Neural cell (in vitro differentiated cells): ENCODE data around the gene SERPINB1. TPM values are rescaled to one million over a fixed set of nuclear protein-coding genes. Genes with fewer than 3 reads are reported as not detected.

Experiments
- H2AFZ ChIP-seq: fragments of 200-600, 300-800 bp; sonication (generic), shearing (Covaris generic); 2 replicates; pipeline ENCODE4 v1.6.0; 2014; ENCODE audit warnings: low read depth, mild to moderate bottlenecking, antibody characterized with exemption, low read length, moderate library complexity
- H3F3A ChIP-seq: fragments of 200-600 bp; shearing (Covaris generic); 2 replicates; pipeline ENCODE4 v1.6.1; 2016; ENCODE audit warnings: mild to moderate bottlenecking, moderate library complexity, mixed read lengths, antibody characterized with exemption, low read length; ENCODE audit not compliant: insufficient read depth, poor library complexity, severe bottlenecking
- H3K27ac ChIP-seq: fragments of 200-600, 300-800 bp; sonication (generic), shearing (Covaris generic); 2 replicates; pipeline ENCODE4 v1.5.1; 2014; ENCODE audit warnings: mild to moderate bottlenecking, low read length, moderate library complexity
- H3K27me3 ChIP-seq: fragments of 300-800, 200-600 bp; sonication (generic), shearing (Covaris generic); 2 replicates; pipeline ENCODE4 v1.6.0; 2014; ENCODE audit warnings: mild to moderate bottlenecking, low read depth, low read length, moderate library complexity; ENCODE audit not compliant: insufficient read depth
- H3K36me3 ChIP-seq: fragments of 300-800, 200-600 bp; sonication (generic), shearing (Covaris generic); 2 replicates; pipeline ENCODE4 v1.5.1; 2014; ENCODE audit warnings: mild to moderate bottlenecking, antibody characterized with exemption, low read length, moderate library complexity; ENCODE audit not compliant: insufficient read depth
- H3K4me2 ChIP-seq: fragments of 300-800, 200-600 bp; sonication (generic), shearing (Covaris generic); 2 replicates; pipeline ENCODE4 v1.6.0; 2014; ENCODE audit warnings: mild to moderate bottlenecking, low read length
- H3K4me3 ChIP-seq: fragments of 300-800, 200-600 bp; sonication (generic), shearing (Covaris generic); 2 replicates; pipeline ENCODE4 v1.5.1; 2014; ENCODE audit warnings: mild to moderate bottlenecking, low read length, moderate library complexity
- H3K79me2 ChIP-seq: fragments of 200-600 bp; shearing (Covaris generic); replicated peaks from 2 replicates; pipeline ENCODE4 v1.6.0; 2014; ENCODE audit warnings: mild to moderate bottlenecking, low read length, moderate library complexity; ENCODE audit not compliant: insufficient read depth
- H3K9ac ChIP-seq: fragments of 300-800, 200-600 bp; sonication (generic), shearing (Covaris generic); 2 replicates; pipeline ENCODE4 v1.6.1; 2016; ENCODE audit warnings: mild to moderate bottlenecking, low read length, mixed read lengths
- H3K9me2 ChIP-seq: fragments of 200-600 bp; shearing (Covaris generic); 2 replicates; pipeline ENCODE4 v1.6.1; 2016; ENCODE audit warnings: mild to moderate bottlenecking, low read length, mixed read lengths; ENCODE audit not compliant: insufficient read depth
- H3K9me3 ChIP-seq: fragments of 200-600, 300-800 bp; sonication (generic), shearing (Covaris generic); 2 replicates; pipeline ENCODE4 v1.6.1; 2016; ENCODE audit warnings: mild to moderate bottlenecking, mixed run types, low read length, moderate library complexity, mixed read lengths
- H4K20me1 ChIP-seq: fragments of 200-600 bp; shearing (Covaris generic); 2 replicates; pipeline ENCODE4 v1.6.1; 2016; ENCODE audit warnings: mild to moderate bottlenecking, mixed run types; ENCODE audit not compliant: insufficient read depth
- CTCF ChIP-seq: fragments of 450-650 bp; IDR thresholded peaks from 2 replicates; pipeline ENCODE4 v1.5.1; 2014; ENCODE audit warnings: antibody characterized with exemption, mild to moderate bottlenecking, moderate library complexity; ENCODE audit not compliant: poor library complexity, severe bottlenecking
- EP300 ChIP-seq: fragments of 450-650 bp; conservative IDR thresholded peaks from 2 replicates; pipeline ENCODE4 v1.6.1; 2014; ENCODE audit warnings: antibody characterized with exemption, mild to moderate bottlenecking, moderate library complexity; ENCODE audit not compliant: poor library complexity, severe bottlenecking
- EZH2 ChIP-seq: fragments of 200-600, 300-800 bp; shearing (Covaris generic), sonication (generic); IDR thresholded peaks from 2 replicates; pipeline ENCODE4 v1.6.1; 2014; ENCODE audit warnings: antibody characterized with exemption, low read length, borderline replicate concordance, mild to moderate bottlenecking; ENCODE audit not compliant: insufficient read depth, poor library complexity, severe bottlenecking
- MXI1 ChIP-seq: fragments of 450-650 bp; conservative IDR thresholded peaks from 2 replicates; pipeline ENCODE4 v1.6.1; 2014; ENCODE audit warnings: antibody characterized with exemption, mild to moderate bottlenecking; ENCODE audit not compliant: poor library complexity, severe bottlenecking
- POLR2AphosphoS5 ChIP-seq: IDR thresholded peaks from 2 replicates; pipeline ENCODE4 v1.6.1; 2012
- RAD21 ChIP-seq: fragments of 450-650 bp; conservative IDR thresholded peaks from 2 replicates; pipeline ENCODE4 v1.6.1; 2014; ENCODE audit warnings: antibody characterized with exemption, mild to moderate bottlenecking, moderate library complexity
- REST ChIP-seq: IDR thresholded peaks from 2 replicates; pipeline ENCODE4 v1.6.1; 2012; ENCODE audit warnings: borderline replicate concordance
- SMC3 ChIP-seq: fragments of 450-650 bp; conservative IDR thresholded peaks from 2 replicates; pipeline ENCODE4 v1.6.1; 2014; ENCODE audit warnings: antibody characterized with exemption, mild to moderate bottlenecking, moderate library complexity; ENCODE audit not compliant: poor library complexity
- TAF1 ChIP-seq: IDR thresholded peaks from 2 replicates; pipeline ENCODE4 v1.6.1; 2012; ENCODE audit warnings: low read depth
- polyA plus RNA-seq: library from polyadenylated mRNA; depleted of rRNA; stranded (reverse); fragments of >200 nt; gene quantifications from 2 replicates; pipeline ENCODE4 v1.2.3, GENCODE V29; 2014

SERPINB1 gene
- polyA plus RNA-seq, 1 donor from 2014 or later, result not detected

- Histone ChIP-seq H3K27me3 (no peaks in the 10 kb centered on the region), H2AFZ (no peak overlapping the region), H3K9me2 (no peaks in the 10 kb centered on the region), H3F3A (no peaks in the 10 kb centered on the region), H3K9ac (no peak overlapping the region), H3K4me3 (no peak overlapping the region), H4K20me1 (no peaks in the 10 kb centered on the region), H3K27ac (no peak overlapping the region), H3K79me2 (no peaks in the 10 kb centered on the region), H3K36me3 (no peaks in the 10 kb centered on the region), H3K9me3 (no peaks in the 10 kb centered on the region), H3K4me2 (no peak overlapping the region)
- no peak for TF ChIP-seq MXI1
- TF ChIP-seq TAF1, result no peak
- no peak for TF ChIP-seq RAD21
- no peak for TF ChIP-seq EP300
- no peak for TF ChIP-seq CTCF
- no peak for TF ChIP-seq SMC3
- no peak for TF ChIP-seq POLR2AphosphoS5
- no peak for TF ChIP-seq REST
- TF ChIP-seq EZH2, result no peak
Measured at GRCh38 chr6:2810092-2810671, 31.5 kb downstream of the SERPINB1 start.

- no peak overlapping the region for H3K4me3 ChIP-seq
- no peaks in the 10 kb centered on the region for H3K36me3 ChIP-seq
- no peak overlapping the region for H3K9ac ChIP-seq
- H3K9me3 ChIP-seq, result no peaks in the 10 kb centered on the region
- no peak overlapping the region for H3K27ac ChIP-seq
- H3K9me2 ChIP-seq, result no peaks in the 10 kb centered on the region
- H3K4me2 ChIP-seq, result no peak overlapping the region
- H3F3A ChIP-seq, result no peaks in the 10 kb centered on the region
- H2AFZ ChIP-seq, result no peak overlapping the region
- no peaks in the 10 kb centered on the region for H3K27me3 ChIP-seq
- H3K79me2 ChIP-seq, result no peaks in the 10 kb centered on the region
- H4K20me1 ChIP-seq, result no peaks in the 10 kb centered on the region
- TF ChIP-seq CTCF, result no peak
- no peak for TF ChIP-seq EP300
- no peak for TF ChIP-seq MXI1
- TF ChIP-seq SMC3, result no peak
- no peak for TF ChIP-seq POLR2AphosphoS5
- no peak for TF ChIP-seq TAF1
- no peak for TF ChIP-seq REST
- no peak for TF ChIP-seq RAD21
- no peak for TF ChIP-seq EZH2
Measured at GRCh38 chr6:2809015-2809414, 32.6 kb downstream of the SERPINB1 start.
